CD4-positive, alpha-beta T cell treated with Interferon alpha-2 for 1 hour (primary cell): Measurements from ENCODE around the gene SURF2.
"Not testable (repeated sequence)": the region's sequence is repeated elsewhere in the genome, so short reads cannot be mapped to it uniquely, and the experiment has no call there.

ENCODE experiments used
- DNase-seq, 2 donors: peaks; one replicate each; pipeline ENCODE4 v3.0.0-alpha.2; 2020 to 2022

SURF2 gene

DNA sequence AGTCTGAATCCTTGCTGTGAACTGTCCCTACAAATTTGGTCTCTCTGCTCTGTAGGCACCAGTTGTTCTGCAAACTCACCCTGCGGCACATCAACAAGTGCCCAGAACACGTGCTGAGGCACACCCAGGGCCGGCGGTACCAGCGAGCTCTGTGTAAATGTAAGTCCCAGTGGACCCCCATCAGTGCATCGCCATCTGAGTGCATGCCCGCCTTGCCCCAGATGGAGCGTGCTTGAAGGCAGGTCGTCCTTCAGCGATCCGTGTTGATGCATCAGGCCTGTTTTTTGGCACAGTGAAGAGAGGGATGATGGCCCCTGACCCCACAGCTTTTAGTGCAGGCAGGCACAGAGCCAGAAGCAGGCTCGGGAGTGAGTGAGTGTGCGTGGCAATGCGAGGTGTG lies 1.3 kb downstream of the SURF2 start:
- DNase-seq: no peak

- no peak for DNase-seq
Measured at GRCh38 chr9:133359399-133360175, 3.2 kb downstream of the SURF2 start.

- DNase-seq: no peak
Measured at GRCh38 chr9:133360400-133361393, 4.3 kb downstream of the SURF2 start.

DNA sequence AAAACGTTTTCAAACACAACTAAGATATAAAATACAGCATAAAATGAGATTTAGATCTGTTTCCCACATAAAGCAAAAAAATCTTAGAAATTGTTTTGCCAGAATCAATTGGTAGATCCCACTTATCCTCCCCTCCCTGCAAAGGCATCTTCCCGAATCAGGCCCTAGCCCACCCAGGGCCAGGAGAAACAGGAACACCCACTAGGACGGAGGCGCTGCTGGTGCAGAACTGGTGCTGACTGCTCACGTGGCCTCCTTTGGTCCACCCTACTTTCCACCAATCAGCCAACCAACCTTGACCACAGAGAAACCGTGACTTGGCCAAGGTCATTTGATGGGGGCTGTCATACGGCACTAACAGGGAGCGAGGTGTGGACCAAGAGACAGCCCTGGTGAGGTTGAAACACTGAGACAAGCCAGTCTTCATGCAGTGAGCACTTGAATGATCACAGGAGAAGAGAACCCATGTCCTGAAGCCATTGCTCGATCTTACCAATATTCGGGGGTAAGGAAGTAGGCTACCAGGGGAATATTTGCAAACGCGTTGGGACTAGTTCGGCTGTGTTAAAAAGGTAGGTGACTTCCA lies 5.2 kb downstream of the SURF2 start:
- no peak for DNase-seq

GRCh38 chr9:133362359-133363044 lies 6.2 kb downstream of the SURF2 start:
- DNase-seq: no peak

- no peak for DNase-seq
Measured at GRCh38 chr9:133366435-133366834, 10.1 kb downstream of the SURF2 start.

GRCh38 chr9:133367221-133367620 lies 10.9 kb downstream of the SURF2 start:
- DNase-seq: no peak

- no peak for DNase-seq
Measured at GRCh38 chr9:133367778-133368177, 11.4 kb downstream of the SURF2 start.

DNA sequence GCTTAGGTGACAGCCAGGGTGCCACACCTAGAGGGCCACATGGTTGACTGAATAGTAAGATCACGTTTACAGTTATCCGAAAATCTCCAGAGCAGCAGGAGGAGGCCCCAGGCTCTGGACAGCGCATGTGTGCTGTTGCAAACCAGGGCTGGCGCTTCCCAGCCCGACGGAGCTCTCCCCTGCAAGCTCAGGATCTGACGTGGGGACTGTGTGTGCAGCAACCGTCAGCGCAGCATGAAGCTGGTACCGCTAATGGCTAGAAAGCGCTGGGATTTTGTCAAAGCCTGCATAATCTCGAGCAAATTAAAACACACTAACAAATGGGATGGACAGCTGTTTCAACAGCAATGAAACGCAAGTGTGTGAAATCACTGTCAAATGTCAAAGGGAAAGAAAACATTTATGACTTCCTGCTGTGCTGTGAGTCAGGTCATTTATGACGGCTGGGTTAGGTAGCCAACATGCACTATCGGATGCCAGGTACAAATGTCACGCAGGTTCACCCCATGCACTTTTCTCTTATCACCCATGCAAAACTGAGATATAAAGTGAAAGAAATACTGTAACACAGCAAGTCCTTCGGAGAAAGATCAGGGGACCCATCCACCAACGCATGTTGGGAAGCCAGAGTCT lies 12.0 kb downstream of the SURF2 start:
- no peak for DNase-seq

GRCh38 chr9:133369422-133369821 lies 13.1 kb downstream of the SURF2 start:
- DNase-seq: no peak

DNA sequence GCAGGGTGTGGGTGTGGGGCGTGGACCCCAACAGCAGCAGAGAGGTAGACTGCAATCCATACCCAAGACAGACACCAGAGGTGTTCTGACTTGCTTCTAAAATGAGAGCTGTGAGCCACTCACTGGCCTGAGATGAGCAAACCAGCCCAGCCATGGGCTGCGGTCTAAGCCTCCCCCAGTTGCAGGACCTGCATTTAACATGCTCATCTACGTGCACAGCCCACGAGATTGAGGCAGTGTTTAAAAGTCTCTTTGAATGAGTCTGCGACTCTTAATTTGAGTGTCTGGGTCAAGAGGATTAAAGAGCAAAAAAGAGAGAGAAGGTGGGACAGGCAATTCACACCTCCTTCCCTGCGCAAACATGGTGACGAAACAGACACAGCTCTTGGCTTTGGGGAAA lies 13.6 kb downstream of the SURF2 start:
- DNase-seq: no peak

GRCh38 chr9:133370685-133371084 lies 14.3 kb downstream of the SURF2 start:
- peak; percentile 49 to 75 for DNase-seq

- DNase-seq: peak; percentile 48 to 76
Measured at GRCh38 chr9:133371261-133371711, 14.9 kb downstream of the SURF2 start.

- no peak for DNase-seq
Measured at GRCh38 chr9:133372144-133372543, 15.8 kb downstream of the SURF2 start.

DNA sequence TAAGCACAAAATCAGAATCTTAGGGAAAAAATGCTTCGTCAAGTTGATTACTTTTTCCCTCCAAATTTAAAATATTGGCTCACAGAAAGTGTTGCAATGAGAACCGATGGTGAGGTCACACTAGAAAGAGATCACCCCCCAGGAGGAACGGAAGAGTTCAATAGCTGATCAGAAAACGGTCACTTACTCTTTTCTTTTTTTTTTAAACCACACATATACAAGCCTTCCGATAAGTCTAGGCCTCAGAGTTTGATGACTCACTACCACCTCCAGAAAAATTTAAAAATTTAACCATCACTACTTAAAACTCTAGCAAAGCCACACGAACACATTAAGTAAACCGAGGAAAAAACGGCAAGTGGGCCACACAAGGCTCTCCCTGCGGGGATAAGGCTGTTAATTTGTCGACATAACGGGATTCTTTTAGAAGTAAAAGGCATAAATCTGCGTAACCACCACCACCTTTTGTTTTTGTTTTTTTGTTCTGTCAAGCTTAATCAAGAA lies 18.3 kb downstream of the SURF2 start:
- peak; percentile 45 to 71 for DNase-seq

DNA sequence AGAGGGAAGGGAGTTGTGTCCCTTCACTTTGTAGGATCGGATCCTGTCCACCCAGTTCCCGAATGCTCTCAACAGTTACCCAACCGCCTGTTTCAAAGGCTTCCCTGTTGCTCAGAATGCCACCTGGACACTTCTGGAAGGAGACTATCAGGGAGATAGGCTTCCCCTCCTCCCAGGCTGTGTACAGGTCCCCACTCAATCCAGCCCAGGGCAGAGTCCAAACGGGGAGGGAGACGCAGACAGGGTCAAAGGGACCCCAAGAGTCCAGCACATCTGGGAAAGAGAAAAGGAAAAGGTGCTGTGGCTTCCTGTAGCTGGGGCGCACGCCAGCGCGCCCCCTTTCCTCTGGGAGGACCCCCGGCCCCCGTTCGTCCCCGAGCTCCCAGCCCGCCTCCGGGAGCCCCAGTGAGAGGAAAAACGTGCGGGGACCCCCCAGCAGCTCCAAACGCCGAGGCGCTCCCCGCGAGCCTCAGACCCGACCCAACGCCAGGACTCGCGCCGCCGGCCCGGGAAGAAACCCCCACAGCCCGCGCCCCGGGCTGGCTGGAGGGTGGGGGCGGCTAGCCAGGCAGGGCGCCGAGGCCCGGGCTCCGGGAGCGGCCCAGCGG lies 18.9 kb downstream of the SURF2 start:
- peak in 1 of 2 donors; percentile 26 for DNase-seq

DNA sequence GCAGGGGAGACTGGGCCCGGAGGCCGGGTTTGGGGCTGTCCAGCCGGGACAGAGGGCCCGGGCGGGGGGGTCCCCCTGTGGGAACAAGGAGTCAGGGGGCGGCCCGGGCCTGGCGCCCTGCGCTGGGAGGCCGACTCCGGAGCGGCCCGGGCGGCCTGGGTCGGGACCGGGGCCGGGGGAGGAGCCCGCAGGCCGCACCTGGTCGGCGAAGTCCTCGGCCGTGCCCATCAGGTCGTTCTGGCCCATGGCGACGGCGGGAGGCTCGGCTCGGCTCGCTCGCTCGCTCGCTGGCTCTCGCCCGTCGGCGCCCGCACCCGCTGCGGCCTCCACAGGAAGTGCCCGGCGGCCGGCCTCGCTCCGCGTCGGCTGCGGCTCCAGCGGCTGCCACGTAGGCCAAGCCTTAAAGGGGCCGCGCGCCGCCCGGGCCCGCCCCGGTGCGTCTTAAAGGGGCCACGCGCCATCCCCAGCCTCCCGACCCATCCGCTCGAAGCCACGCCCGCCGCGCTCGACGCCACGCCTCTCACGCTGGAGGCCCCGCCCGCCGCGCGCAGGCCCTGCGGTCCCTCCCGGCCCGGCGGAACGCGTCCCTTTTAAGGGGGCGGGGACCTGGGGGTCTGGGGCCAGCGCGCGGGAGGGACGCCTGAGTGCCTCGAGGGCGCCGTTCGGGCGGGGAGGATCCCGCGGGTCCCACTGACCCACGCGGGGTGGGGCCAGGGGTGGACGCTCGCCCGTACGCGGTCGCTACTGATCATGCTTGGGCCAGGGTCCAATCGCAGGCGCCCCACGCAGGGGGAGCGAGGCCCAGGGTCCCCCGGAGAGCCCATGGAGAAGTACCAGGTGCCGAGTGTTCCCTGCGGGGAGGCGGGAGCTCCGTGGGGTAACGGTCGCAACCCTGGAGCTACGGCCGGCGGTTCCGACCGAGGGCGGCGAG lies 19.6 kb downstream of the SURF2 start, which contains the start of the genes STKLD1 and SURF4:
Gene STKLD1, plus strand, starts transcription at position 643 of the 931 bp plus-strand sequence. Its CDS starts 108 bp downstream, at position 751.
Gene SURF4, minus strand, starts transcription at position 337 of the 931 bp plus-strand sequence. Its CDS starts 91 bp downstream, at position 246.
- DNase-seq: peak; percentile 93 to 96

GRCh38 chr9:133377280-133377679 lies 20.9 kb downstream of the SURF2 start:
- not testable (repeated sequence) for DNase-seq

DNA sequence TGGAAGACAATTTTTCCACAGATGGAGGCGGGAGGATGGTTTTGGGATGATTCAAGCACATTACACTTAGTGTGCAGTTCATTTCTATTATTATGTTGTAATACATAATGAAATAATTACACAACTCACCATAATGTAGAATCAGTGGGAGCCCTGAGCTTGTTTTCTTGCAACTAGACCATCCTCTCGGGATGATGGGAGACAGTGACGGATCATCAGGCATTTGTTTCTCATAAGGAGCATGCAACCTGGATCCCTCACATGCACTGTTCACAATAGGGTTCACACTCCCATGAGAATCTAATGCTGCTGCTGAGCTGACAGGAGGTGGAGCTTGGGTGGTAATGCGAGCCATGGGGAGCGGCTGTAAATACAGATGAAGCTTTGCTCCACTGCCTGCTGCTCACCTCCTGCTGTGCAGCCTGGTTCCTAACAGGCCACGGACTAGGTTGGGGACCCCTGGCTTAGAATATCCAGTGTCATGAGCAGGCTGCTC lies 21.4 kb downstream of the SURF2 start:
- DNase-seq: no peak
